H54 (cell line): ENCODE measurements around the gene SAPCD1.
A peak's percentile ranks its signal among the peaks of the same experiment; 100 is the strongest.

Source experiments
- DNase-seq: peaks from one replicate; pipeline ENCODE4 v3.0.0; 2011; ENCODE audit warnings: low spot score, mixed read lengths; ENCODE audit not compliant: insufficient read length
- FAIRE-seq: peaks from 3 replicates; lab custom pipeline; 2011; peaks lifted over from hg19 to GRCh38; lab: Jason Lieb, UNC
- POLR2A ChIP-seq: IDR thresholded peaks from 2 replicates; pipeline ENCODE4 v1.6.1; 2011; ENCODE audit warnings: low read depth, mild to moderate bottlenecking, low read length

SAPCD1 gene

DNA sequence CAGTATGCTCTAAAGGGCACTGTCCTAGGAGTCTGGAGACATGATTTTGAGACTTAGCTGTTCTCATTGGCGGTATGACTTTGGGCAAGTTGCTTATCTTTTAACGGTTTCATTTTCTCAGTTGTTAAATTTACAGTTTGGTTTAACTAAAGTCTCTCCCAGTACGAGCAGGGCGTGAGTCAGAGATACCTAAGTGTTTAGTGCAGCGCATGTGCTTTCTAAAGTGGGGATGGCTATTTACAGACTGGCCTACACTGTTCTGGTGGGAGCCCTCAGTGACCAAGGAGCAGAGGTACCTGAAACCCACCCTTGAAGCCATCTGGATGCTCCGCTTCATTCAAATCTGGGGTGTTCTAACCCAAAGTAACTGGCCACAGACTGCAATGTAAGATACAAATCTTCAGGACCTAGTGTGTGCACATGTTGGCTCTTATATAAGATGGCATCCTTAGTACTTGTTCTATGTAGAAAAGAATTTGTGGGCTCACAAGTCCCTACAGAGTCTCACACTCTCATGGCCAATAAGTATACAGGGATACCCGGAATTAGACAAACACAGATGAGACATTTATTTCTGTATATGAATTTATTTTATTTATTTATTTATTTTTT lies 11.9 kb upstream of the SAPCD1 start:
- DNase-seq (no peak), FAIRE-seq (no peak)
- TF ChIP-seq POLR2A = no peak

DNA sequence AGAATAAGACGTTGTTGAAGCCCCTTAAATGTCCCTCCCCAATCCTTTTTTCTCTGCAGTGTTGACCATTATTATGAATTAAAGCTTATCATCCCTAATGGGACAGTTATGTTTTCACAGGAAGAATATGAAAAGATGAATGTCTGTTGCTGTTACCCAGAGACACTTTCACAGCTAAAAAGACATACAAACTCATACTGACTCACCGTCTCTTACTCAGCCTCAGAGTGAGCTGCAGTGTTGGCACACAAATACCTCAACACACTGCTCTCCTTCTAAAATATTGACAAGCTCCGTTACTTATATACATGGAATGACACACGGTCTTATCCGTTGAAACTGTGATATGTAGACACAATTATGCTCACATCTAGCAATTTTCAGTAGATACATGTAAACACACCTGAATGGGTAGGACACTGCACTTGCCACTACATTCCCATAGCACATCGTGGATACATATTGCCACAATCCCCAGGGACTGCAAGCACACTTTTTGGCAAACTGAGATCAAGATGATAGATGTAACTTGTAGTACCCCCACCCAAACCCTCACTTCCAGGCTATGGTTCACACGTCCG lies 9.6 kb upstream of the SAPCD1 start:
- FAIRE-seq = peak; percentile 58
- no peak for TF ChIP-seq POLR2A
- DNase-seq = peak; percentile 61

DNA sequence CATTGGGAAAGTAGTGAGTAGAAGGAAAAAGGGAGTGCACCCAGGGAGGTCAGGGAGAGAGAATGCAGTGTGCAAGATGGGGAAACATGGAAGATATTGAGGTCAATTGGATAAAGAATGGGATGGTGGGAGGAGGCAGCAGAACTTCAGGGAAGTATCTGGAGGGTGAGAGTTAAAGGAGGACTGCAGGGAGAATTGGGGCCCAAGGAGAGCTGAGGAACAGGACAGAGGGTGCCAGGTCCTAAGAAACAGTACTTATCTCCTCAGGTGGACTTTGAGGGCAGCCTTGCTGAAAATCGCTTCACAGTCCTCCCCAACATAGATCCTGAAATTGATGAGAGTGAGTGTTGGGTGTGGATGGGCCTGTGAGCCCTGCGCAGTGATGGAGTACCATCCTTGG lies 4.2 kb upstream of the SAPCD1 start:
- no peak for TF ChIP-seq POLR2A
- FAIRE-seq = no peak
- DNase-seq = no peak

DNA sequence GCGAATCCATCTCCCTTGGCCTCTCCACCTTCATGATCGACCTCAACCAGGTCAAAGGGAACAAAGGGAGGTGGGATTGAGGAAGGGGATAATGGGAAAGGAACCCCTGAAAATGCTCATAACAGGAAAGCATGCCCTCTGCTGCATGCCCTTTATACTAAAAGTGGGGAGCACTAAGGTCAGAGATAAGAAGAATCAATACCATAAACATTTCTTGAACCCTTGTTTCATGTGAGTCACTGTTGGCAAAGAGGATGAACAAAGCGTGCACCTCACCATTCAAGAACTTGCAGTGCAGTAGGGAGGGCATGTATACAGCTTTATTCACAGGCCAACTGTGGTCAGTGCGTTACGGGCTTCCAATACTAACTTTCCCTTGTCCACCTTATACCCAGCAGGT lies 1.7 kb upstream of the SAPCD1 start:
- TF ChIP-seq POLR2A = no peak
- no peak for FAIRE-seq
- no peak for DNase-seq

DNA sequence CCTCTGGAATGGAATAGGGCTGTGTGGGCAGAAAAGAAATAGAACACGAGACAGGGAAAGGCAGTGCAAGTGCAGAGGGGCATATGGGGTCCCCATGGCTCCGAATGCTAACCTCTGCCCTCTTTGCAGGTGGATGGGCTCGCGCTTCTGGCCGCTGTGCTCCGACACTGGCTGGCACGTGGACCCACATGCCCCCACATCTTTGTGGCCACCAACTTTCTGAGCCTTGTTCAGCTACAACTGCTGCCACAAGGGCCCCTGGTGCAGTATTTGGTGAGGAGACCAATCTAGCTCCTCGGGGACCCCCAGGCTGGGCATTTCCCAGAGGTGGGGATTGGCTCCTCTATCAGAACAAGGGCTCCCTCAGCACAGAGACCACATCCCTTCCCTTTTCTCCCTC lies 1.1 kb upstream of the SAPCD1 start:
- no peak for FAIRE-seq
- TF ChIP-seq POLR2A = no peak

DNA sequence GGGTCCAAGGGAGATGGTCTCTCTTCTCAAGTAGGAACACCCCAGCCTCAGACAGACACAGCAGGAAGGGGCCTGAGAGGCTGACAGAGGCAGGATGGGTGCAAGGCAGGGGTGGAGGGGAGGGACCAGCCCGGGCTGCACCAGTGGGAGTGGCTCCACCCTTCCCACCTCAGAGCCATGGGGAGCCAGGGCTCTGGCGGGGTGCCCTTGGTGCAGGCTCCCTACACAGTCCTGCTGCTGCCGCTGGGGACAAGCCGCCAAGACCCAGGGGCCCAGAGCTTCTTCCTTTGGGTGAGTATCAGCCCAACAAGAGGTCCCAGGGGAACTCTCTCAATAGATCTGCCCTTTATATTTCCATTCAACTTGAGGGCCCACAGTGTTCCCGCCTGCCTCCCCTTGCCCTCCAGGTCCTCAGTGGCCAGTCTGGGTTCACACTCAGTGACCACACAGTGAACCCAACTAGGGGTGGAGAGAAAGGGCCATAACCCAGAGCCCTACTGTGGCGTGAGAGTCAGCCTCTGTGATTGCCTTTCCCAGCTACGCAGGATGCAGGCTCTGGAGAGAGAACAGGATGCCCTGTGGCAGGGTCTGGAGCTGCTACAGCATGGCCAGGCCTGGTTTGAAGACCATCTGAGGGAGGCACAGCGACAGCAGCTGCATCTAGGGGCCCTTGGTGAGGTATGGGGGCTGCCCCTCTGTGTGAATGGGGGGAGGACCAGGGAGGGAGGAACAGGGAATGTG lies 592 bp downstream of the SAPCD1 start:
- DNase-seq (no peak), FAIRE-seq (no peak)

More for the DNA sequence above, 1.1 kb upstream of the SAPCD1 start:
- no peak for DNase-seq

DNA sequence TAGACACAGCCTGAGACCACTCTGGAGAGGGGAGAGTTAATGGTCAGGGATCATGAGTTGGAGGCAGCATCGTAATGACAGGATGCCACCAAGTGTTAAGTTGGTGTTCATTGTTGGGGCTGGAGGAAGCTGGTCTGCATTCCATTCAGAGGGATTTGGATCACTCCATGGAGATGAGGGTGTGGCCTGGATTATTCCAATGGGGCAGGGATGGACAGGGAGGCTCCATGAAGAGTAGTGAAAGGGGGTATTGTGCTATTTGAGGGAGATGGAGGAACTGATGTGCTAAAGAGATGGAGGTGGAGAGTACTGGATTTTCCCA lies 1.1 kb downstream of the SAPCD1 start:
- no peak for TF ChIP-seq POLR2A
- DNase-seq (peak; percentile 59), FAIRE-seq (peak; percentile 23)

More for the DNA sequence above, 592 bp downstream of the SAPCD1 start:
- TF ChIP-seq POLR2A = no peak

DNA sequence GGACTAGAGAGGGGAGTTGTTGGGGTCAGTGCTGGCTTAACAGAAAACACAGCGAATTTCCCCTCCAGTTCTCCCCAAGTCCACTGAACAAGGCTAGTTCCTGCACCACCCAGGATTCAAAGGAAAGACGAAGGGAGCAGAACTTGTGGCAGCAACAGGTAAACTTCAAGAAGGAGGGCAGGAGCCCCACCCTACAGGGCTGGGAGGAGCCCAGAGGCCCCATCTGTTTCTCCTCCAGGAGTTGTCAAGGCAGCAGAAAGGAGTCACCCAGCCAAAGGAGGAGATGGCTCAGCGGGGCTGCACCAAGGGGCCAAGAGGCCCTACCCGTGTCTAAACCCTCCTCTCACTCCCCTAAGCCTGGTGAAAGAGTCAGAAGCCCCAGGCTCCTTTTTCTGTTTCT lies 1.7 kb downstream of the SAPCD1 start:
- no peak for DNase-seq
- TF ChIP-seq POLR2A = no peak
- no peak for FAIRE-seq

DNA sequence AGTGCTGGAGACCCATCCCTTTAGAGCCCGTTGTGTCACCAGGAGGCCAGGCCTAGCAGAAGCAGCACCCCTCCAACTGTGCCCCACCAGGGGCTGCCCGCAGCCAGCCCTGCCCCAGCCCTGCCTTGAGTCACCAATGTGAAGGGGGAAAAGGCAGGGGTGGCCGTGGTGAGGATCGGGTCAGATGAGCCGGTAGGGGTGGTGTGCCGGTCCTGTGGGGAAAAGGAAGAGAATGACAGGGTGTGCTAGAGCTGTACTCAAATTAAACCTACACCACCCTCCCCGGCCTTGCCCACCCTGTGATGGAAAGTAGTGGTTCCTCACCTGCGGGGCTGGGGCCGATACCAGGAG lies 3.1 kb downstream of the SAPCD1 start:
- no peak for DNase-seq
- FAIRE-seq = no peak
- no peak for TF ChIP-seq POLR2A

DNA sequence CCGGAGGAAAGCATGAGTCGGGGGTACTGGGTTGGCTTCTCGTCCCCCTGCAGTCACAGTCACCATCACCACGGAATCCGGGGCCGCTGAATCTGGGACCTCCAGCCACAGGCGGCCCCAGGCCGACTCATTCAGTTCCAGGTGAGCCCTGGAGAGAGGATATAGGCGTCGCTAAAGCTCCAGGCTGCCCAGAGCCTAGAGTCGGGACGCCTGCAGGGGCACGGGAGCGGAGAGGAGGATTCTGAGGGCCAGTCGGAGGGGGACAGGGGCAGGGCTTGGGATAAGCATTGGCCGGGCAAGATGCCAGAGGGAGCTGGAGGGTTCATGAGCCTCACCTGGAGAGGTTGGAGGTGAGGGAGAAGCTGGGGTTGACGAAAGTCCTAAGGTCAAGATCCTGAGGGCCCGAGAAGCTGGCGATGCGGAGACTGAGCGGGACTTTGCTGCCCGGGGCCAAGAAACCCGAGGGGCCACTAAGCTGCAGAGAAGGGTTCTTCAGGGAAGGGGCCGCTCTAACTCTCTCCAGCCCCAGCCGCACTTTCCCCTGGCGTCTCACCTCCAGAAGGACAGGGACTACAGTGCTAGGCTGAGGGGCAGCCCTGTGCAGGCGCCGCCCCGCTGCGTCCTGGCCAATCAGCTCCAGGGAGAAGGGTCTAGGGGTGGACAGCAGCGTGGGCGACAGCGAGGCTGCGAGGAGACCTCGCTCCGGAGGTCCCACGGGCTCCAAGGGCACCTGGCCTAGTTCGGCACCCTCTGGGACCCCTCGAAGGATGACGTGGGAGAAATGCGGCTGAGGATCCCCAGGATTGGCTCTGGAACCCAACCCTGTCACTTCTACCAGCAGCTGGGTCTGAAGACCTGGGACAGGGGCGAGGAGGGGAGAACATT lies 3.7 kb downstream of the SAPCD1 start:
- TF ChIP-seq POLR2A = no peak
- no peak for DNase-seq
- no peak for FAIRE-seq

DNA sequence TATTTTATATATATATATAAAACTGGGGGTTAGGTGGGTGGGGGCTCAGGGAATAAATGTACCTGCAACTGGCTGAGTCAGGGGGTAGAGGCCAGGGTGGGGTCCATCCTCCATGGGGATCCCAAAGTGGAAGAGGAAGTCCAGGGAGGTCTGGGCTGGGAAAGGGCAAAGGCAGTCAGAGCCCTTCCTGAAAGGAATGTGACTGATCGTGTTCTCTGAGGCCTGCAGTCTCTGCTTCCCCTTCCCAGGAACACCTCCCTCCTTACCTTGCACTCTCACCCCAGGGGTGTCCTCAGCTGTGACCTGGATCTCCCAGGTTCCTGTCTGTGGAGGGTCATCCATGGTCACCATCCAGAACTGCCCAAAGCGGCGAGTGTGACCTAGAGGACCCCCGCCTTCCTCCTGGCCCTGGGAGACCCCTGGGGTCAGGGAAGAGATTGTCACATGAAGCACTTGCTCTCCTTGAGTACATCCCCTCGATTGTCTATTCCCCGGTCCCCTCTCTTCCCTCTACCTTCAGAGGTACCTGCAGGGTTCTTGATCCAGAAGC lies 4.7 kb downstream of the SAPCD1 start:
- DNase-seq = no peak
- TF ChIP-seq POLR2A = no peak
- FAIRE-seq = no peak

DNA sequence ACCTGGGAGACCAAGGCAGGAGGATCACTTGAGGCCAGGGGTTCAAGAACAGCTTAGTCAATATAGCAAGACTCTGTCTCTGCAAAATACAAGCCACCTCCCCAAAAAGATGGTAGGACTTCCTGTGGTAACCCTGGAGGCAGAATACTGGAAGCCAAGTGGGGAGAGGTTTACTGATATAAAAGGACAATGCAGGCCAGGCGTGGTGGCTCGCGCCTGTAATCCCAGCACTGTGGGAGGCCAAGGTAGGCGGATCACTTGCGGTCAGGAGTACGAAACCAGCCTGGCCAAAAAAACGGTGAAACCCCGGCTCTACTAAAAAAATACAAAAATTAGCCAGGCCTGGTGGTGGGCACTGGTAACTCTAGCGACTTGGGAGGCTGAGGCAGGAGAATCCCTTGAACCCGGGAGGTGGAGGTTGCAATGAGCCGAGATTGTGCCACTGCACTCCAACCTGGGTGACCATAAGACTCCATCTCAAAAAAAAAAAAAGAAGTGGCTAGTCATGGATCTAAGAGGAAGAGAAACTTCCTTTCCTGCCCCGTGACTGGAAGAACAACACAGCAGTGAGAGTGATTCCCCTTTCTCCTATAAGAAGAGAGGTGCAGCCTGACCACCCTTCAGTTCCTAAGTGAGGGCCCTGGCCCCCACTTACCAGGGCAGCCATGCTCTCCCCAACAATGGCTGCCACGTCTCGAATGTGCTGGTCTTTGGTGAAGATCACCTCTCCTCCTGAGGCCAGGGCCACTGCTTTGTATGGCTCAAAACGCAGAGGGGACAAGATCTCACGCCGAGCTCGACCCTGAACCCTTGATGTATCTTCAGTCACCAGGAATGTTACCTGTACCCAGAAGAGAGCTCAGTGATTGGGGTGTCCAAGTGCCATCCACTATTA lies 6.2 kb downstream of the SAPCD1 start:
- no peak for FAIRE-seq
- no peak for TF ChIP-seq POLR2A
- DNase-seq = no peak
